ENCODE data around the gene LCE1C. TPM values are rescaled to one million over a fixed set of nuclear protein-coding genes. Genes with fewer than 3 reads are reported as not detected.

The LCE1C gene
- total RNA-seq, 1 donor from 2014 or later = not detected

DNA sequence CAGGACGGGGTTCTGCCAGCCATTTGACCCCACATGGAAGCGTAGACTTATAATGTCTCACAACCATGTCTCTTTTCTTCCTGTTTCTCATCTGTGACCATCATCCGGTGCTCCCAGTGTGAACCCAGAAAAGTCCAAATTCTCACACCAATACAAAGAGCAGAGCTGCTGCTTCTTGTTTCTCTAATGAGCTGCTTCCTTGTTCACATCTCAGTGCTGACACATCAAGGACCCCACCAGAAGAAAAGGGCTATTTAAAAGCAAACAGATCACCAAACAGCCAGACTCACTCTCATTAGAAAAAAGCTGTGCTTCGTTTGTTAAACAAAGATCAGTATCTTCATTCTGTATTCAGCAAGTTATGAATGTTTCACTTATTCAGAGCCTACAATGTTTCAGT lies 10.8 kb downstream of the LCE1C start:
- Mint-ChIP-seq H3K27me3 (no peaks in the 10 kb centered on the region), H3K4me3 (no peak overlapping the region), H3K27ac (no peak overlapping the region), H3K36me3 (no peaks in the 10 kb centered on the region), H3K4me1 (ENCODE audit: unreplicated experiment) (no peaks in the 10 kb centered on the region), H3K9me3 (no peaks in the 10 kb centered on the region)
- TF ChIP-seq CTCF (conservative IDR thresholded peaks at IDR 0.05) = no peak
- no peak for DNase-seq (ENCODE audit: extremely low spot score, unreplicated experiment)

GRCh38 chr1:152786077-152786476 lies 20.4 kb downstream of the LCE1C start, which contains the start of gene LCE1E:
LCE1E (plus strand) TSS chr1:152786257; CDS start chr1:152787300, 1,043 bp downstream.
- H3K27me3 Mint-ChIP-seq = no peaks in the 10 kb centered on the region
- H3K4me3 Mint-ChIP-seq = no peak within 1 kb of the TSS
- no peak for DNase-seq (ENCODE audit: extremely low spot score, unreplicated experiment)
- no peak within 1 kb of the TSS for H3K27ac Mint-ChIP-seq
- H3K9me3 Mint-ChIP-seq = no peaks in the 10 kb centered on the region
- no peaks in the 10 kb centered on the region for H3K36me3 Mint-ChIP-seq
- no peak for TF ChIP-seq CTCF (conservative IDR thresholded peaks at IDR 0.05)
- H3K4me1 Mint-ChIP-seq (ENCODE audit: unreplicated experiment) = no peaks in the 10 kb centered on the region

GRCh38 chr1:152783095-152783494 lies 23.4 kb downstream of the LCE1C start:
- no peak for DNase-seq (ENCODE audit: extremely low spot score, unreplicated experiment)
- Mint-ChIP-seq H3K36me3 (no peaks in the 10 kb centered on the region), H3K27me3 (no peaks in the 10 kb centered on the region), H3K27ac (no peak overlapping the region), H3K9me3 (no peaks in the 10 kb centered on the region), H3K4me3 (no peak overlapping the region), H3K4me1 (ENCODE audit: unreplicated experiment) (no peaks in the 10 kb centered on the region)
- no peak for TF ChIP-seq CTCF (conservative IDR thresholded peaks at IDR 0.05)

- no peak overlapping the region for H3K4me3 Mint-ChIP-seq
- no peak for DNase-seq (ENCODE audit: extremely low spot score, unreplicated experiment)
- no peak overlapping the region for H3K27ac Mint-ChIP-seq
- no peaks in the 10 kb centered on the region for H3K4me1 Mint-ChIP-seq (ENCODE audit: unreplicated experiment)
- H3K36me3 Mint-ChIP-seq = no peaks in the 10 kb centered on the region
- peaks cover 4% of the 10 kb centered on the region for H3K9me3 Mint-ChIP-seq
- TF ChIP-seq CTCF (conservative IDR thresholded peaks at IDR 0.05) = no peak
- H3K27me3 Mint-ChIP-seq = no peaks in the 10 kb centered on the region
Observed at GRCh38 chr1:152777510-152778137, 28.8 kb downstream of the LCE1C start.

GRCh38 chr1:152776361-152776760 lies 30.1 kb downstream of the LCE1C start:
- H3K4me3 Mint-ChIP-seq = no peak overlapping the region
- H3K9me3 Mint-ChIP-seq = peaks cover 4% of the 10 kb centered on the region
- no peak for TF ChIP-seq CTCF (conservative IDR thresholded peaks at IDR 0.05)
- H3K27me3 Mint-ChIP-seq = no peaks in the 10 kb centered on the region
- H3K4me1 Mint-ChIP-seq (ENCODE audit: unreplicated experiment) = no peaks in the 10 kb centered on the region
- DNase-seq (ENCODE audit: extremely low spot score, unreplicated experiment) = no peak
- H3K27ac Mint-ChIP-seq = no peak overlapping the region
- no peaks in the 10 kb centered on the region for H3K36me3 Mint-ChIP-seq

Data from type B pancreatic cell (in vitro differentiated cells).